GM21423 (cell line): ENCODE data around the gene DGKD.
A peak's percentile ranks its signal among the peaks of the same experiment; 100 is the strongest.
"Not testable (repeated sequence)": the region's sequence is repeated elsewhere in the genome, so short reads cannot be mapped to it uniquely, and the experiment has no call there.

ENCODE experiments used
- ATAC-seq: cut with Tn5 transposase; IDR thresholded peaks from one replicate; pipeline ENCODE4 v1.9.1; 2021; ENCODE audit warnings: mild to moderate bottlenecking, moderate library complexity; ENCODE audit not compliant: unreplicated experiment

DGKD gene

GRCh38 chr2:233336091-233336490 lies 18.2 kb upstream of the DGKD start:
- not testable (repeated sequence) for ATAC-seq

DNA sequence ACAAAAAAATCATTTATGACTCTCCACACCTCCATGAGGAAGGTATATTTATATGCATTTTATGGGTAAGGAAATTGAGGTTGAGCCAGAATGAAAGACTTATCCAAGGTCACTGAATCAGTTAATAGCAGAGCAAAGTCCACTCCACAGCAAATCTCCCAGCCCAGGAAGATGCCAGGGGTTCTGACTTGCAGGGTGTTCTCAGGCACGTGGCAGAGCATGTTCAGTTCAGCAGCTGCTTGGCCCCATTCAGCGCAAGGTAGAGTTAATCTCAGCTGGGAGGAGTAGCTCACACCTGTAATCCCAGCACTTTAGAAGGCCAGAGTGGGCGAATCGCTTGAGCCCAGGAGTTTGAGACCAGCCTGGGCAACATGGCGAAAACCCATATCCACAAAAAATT lies 17.8 kb upstream of the DGKD start:
- no peak for ATAC-seq

- no peak for ATAC-seq
These were observed 16.2 kb upstream of the DGKD start for GRCh38 chr2:233338046-233338445.

GRCh38 chr2:233338812-233339368 lies 15.4 kb upstream of the DGKD start:
- ATAC-seq = no peak

DNA sequence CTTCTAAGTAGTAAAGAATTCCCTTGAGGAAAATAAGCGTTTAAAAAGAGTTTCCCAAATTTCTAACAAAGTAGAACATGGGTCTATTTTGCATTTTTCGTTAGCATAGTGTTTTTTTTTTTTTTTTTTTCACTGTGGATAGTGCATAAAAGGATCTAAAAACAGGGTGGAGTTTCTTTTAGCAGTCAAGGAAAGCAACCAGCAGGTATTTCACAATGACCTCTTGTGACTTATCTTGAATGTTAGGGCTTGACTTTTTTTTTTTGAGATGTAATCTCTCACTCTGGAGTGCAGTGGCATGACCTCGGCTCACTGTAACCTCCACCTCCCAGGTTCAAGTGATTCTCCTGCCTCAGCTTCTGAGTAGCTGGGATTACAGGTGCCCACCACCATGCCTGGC lies 14.9 kb upstream of the DGKD start:
- no peak for ATAC-seq

DNA sequence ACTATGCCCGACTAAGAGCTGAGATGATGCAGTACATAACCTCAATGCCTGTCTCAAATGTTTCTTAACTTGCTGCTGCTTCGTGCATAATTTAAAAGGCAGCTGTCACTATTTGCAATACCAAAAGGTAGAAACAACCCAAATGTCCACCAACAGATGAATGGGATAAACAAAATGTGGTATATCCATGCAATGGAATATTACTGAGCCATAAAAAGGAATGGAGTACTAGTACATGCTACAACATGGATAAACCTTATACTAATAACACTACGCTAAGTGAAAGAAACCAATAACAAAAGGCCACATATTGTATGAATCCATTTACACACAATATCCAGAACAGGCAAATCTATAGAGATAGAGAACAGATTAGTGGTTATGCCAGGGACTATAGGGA lies 13.0 kb upstream of the DGKD start:
- no peak for ATAC-seq

GRCh38 chr2:233342301-233342700 lies 12.0 kb upstream of the DGKD start:
- ATAC-seq = no peak

GRCh38 chr2:233343171-233343705 lies 11.1 kb upstream of the DGKD start:
- ATAC-seq = no peak

GRCh38 chr2:233346376-233346775 lies 7.9 kb upstream of the DGKD start:
- ATAC-seq = no peak

GRCh38 chr2:233346930-233347329 lies 7.4 kb upstream of the DGKD start:
- ATAC-seq = no peak

GRCh38 chr2:233349005-233349998 lies 5.0 kb upstream of the DGKD start:
- peak; percentile 55 for ATAC-seq

DNA sequence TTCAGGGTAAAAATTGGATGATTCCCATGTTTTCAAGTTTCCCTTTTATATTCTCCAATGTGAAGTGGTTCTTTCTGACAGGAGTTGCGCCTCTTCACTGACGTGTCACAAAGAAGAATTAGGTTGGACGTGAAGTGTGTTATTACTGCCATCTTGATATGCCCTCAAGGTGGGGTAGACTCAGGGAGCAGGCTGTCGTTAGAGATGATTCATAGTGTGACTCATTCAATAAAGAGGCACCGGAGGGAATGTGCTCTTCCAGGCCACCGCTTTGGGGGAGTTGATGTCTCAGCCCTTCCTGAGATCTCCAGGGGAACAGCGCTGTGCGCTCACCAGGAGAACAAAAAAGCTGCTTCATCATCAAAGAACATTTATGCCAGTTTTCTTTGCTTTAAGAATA lies 3.6 kb upstream of the DGKD start:
- no peak for ATAC-seq

DNA sequence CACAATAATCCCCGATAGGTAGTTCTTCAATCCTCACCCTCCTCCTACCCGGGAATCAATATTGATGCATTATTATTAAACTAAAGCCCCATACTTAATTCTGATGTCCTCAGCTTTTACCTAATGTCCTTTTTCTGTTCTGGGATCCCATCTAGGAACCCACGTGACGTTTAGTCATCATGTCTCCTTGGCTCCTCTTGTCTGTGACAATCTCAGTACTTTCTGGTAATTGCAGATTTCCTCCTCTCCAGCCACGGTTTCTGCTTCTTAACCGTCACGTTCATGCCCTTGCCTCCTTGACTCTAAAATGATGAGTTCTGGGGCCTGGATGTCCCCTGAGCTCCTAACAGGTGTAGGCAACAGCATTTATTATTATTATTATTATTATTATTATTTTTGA lies 2.9 kb upstream of the DGKD start:
- ATAC-seq = no peak

DNA sequence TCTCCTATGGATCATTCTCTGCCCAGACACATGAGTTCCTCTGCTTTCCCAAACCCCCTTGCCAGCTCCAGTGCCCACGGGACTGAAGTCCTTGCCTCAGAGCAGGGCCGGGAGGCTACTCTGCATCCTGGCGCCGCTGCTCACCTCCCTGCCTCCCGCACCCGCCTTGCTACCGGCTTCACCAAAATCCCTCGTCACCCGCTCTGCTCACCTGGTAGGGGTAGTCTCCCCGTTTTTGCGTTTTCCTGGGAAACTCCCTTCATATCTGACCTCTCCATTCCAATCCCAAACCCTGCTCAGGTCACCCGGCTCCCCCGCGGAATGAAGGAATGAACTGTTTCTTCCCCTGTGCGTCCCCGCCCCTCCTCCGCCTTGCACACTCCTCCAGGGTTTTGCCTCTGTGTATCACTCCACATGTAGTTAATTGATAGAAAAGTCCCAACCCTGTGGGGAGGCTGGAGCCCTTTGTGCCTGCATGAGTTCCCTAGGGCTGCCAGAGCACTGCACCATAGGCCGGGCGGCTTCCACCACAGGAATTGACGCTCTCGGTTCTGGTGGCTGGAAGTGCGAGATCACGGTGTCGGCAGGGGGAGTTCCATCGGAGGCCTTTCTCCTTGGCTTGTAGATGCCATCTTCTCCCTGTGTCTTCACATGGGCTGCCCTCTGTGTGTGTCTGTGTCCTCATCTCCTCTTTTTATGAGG lies 2.0 kb upstream of the DGKD start:
- no peak for ATAC-seq

- ATAC-seq = no peak
These were observed 1.1 kb upstream of the DGKD start for GRCh38 chr2:233353101-233353768.

GRCh38 chr2:233354500-233354924 lies 218 bp downstream of the DGKD start:
- ATAC-seq = no peak

DNA sequence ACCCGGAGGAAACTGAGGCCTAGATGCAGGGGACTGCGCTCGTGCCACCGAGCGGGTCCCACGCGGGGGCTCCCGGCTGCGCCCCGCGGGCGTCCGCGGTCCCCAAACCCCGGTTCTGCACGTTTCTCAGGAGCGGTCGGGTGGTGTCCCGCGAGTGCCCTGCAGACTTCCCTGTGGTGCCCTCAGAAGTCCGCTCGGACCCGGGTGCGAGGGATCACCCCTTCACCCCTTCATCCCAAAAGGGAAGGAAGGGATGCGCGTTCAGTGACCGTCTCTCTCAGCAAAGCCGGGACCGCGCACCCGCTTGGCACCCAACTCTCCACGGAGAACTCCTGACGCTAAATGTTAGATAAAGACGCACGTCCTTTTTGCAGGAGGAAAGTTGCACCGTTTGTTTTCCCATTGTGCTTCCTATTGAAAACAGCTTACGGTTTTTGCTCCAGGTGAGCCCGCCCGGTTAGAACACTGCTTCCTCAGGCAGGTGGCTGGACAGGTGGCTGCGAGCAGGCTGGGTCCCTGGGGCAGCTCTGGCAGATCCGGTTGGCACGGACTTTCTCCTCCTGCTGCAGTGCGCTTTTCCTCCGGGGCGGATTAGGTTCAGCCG lies 779 bp downstream of the DGKD start:
- ATAC-seq = no peak

DNA sequence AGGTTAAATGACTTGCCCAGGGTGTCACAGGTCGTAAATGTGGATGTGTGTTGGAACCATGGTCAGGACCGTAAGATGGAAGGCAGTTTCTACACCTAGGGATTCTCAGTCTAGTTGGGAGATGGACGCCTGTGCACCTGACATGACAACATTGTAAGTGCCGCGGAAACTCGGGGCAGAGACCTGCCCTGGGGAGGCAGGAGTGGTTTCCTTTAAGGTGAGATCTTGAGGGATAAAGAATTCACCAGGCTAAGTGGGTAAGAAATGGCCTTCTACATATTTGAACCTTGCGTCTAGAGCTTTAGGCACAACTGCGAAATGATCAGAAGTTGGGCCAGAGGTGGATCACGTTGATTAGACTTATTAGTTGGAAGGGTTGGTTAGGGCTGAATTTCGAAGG lies 1.6 kb downstream of the DGKD start:
- ATAC-seq = no peak

DNA sequence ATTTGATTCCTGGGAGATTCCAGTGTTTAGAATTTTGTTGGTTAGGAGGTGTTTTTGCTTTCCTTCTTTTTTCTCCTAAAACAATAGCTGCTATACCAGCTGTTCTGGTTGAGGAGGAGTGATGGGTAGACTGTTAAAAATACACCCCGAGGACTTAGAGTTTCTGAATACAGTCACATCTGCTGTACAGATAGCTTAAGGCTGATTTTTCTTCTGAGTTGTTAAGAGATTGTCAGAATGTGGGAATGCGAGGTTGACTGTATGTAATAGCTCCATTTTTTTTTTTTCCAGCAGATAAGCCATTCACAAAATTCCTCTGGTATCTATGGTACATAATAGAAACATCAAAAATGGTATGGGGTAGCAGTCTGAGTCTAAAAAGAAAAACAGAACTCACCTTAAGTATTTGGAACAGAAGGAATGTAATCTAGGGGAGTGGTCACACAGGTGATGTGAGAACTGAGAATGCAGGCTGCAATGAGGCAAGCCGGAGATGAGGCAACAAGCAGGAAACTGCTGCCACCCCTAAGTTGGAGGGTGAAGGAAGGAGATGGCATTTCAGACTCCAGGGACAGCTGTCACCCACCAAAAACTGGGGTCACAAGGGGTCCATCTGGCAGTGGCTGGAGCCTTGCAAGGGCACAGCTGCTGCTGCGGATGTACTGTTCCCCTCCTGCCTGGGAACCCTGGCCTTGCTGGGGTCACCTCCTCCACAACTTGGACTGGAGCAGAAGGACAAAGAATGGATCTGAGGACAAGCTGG lies 2.4 kb downstream of the DGKD start:
- no peak for ATAC-seq

DNA sequence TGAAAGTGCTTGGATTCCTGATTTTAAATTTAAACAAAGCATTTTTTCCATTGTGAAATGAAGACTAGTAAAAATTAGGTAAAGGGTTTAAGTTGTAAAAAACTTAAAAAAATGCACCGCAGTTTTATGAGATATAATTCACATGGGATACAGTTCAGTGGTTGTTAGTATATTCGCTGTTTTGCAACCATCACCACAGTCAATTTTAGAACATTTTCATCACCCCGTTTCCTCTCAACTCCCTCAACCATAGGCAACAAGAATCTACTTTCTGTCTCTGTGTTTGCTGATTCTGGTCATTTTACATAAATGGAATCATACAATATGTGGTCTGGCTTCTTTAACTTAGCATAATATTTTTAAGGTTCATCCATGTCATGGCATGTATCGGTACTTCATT lies 4.0 kb downstream of the DGKD start:
- ATAC-seq = no peak
